MCF 10A (cell line): ENCODE measurements around the gene NDUFV3. TPM values are rescaled to one million over a fixed set of nuclear protein-coding genes. Genes with fewer than 3 reads are reported as not detected.

ENCODE experiments used
- BruUV-seq: library from RNA; stranded (reverse); fragments of 400-500 nt; replicated peaks from 2 replicates; lab custom pipeline; 2021; lab: Mats Ljungman, UMichigan
- CTCF ChIA-PET: fragments of 300-600 bp; sonication (Branson Sonifier 250); formaldehyde crosslinking; extraction: SDS; loops from one replicate; lab custom pipeline; 2021; ENCODE audit warnings: antibody characterized with exemption, inconsistent platforms; lab: Yijun Ruan, JAX
- POLR2A ChIA-PET: fragments of 300-600, 350-650 bp; sonication (Branson Sonifier 250); formaldehyde crosslinking; extraction: SDS; loops from one replicate; lab custom pipeline; 2020; ENCODE audit warnings: antibody characterized with exemption, inconsistent platforms; lab: Yijun Ruan, JAX
- DNase-seq: peaks from one replicate; pipeline ENCODE4 v3.0.0-alpha.2; 2018; ENCODE audit not compliant: unreplicated experiment
- H3K27ac Mint-ChIP-seq: one replicate; pipeline ENCODE4 v1.8.0; 2022; ENCODE audit warnings: mild to moderate bottlenecking, low read depth, mixed read lengths; ENCODE audit not compliant: unreplicated experiment
- H3K27me3 Mint-ChIP-seq: one replicate; pipeline ENCODE4 v1.8.0; 2022; ENCODE audit warnings: mixed read lengths; ENCODE audit not compliant: insufficient read depth, unreplicated experiment
- H3K36me3 Mint-ChIP-seq: one replicate; pipeline ENCODE4 v1.8.0; 2022; ENCODE audit warnings: mild to moderate bottlenecking, moderate library complexity, mixed read lengths; ENCODE audit not compliant: insufficient read depth, unreplicated experiment
- H3K4me1 Mint-ChIP-seq: one replicate; pipeline ENCODE4 v1.8.0; 2022; ENCODE audit warnings: mixed read lengths; ENCODE audit not compliant: insufficient read depth, unreplicated experiment
- H3K4me3 Mint-ChIP-seq: one replicate; pipeline ENCODE4 v1.8.0; 2022; ENCODE audit warnings: mild to moderate bottlenecking, moderate library complexity, mixed read lengths; ENCODE audit not compliant: unreplicated experiment
- H3K9me3 Mint-ChIP-seq: one replicate; pipeline ENCODE4 v1.8.0; 2022; ENCODE audit warnings: mixed read lengths; ENCODE audit not compliant: unreplicated experiment
- intact Hi-C: fragments of 100-400 bp; cut with micrococcal nuclease; formaldehyde crosslinking; loops from 2 replicates; pipeline ENCODE4 v1.14.1; 2022
- total RNA-seq: library from RNA; stranded (reverse); gene quantifications from 2 replicates; pipeline ENCODE4 v1.2.3, GENCODE V29; 2022
- TF ChIP-seq, protein P1 (sequence below): fragments of 200-600 bp; IDR thresholded peaks from one replicate; pipeline ENCODE4 v1.8.0; 2022; ENCODE audit warnings: antibody characterized with exemption, mild to moderate bottlenecking; ENCODE audit not compliant: unreplicated experiment

NDUFV3 gene
- total RNA-seq, 1 experiment from 2014 or later, result 70.0 TPM

DNA sequence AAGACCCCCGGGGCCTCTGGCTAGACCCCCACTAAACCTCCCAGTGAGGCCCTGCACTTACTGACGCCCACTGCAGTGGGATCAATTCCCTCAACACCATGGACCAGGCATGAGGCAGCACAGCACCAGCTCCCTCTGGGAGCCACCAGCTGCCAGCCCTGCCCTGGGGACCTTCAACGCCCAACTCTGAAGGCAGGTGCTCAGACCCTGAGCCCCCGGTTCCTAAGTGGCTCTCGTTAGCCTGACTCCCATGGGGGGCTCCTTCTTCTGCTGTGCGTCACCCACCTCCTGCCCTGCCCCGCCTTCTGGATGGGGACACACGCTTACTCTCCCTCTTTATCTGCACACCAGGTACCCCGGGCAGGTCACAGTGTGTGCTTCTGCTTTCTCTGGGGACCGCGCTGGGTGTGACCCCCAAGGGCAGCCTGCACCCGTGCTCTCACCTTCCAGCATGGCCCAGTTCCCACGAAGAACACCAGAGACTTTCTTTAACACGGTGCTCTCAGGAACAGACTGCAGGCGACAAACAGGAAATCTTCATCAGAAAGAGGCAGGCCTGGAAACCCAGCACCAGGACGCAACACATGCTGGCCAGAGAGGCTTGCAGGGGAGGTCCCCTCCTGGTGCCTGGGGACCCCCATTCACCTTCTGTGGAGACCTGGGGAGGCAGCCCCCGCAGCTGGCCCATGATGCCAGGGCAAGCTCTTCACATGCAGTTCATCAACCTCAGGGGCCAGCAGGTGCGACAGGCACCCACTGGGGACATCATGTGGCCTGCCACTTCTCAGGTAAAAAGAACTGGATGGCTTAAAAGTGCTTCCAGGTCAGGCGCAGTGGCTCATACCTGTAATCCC, 41.1 kb upstream of the NDUFV3 start:
- Mint-ChIP-seq H3K4me3 (no peak overlapping the region), H3K4me1 (no peaks in the 10 kb centered on the region), H3K36me3 (peaks cover 84% of the 10 kb centered on the region), H3K27me3 (no peaks in the 10 kb centered on the region), H3K9me3 (no peaks in the 10 kb centered on the region), H3K27ac (no peak overlapping the region)
- POLR2A ChIA-PET, result interaction anchor here (1.5 kb wide), 1 partner anchor 16 kb away, joined by 4 read pairs; no protein-coding TSS in a partner anchor
- DNase-seq, result no peak
- TF ChIP-seq, protein P1, sequence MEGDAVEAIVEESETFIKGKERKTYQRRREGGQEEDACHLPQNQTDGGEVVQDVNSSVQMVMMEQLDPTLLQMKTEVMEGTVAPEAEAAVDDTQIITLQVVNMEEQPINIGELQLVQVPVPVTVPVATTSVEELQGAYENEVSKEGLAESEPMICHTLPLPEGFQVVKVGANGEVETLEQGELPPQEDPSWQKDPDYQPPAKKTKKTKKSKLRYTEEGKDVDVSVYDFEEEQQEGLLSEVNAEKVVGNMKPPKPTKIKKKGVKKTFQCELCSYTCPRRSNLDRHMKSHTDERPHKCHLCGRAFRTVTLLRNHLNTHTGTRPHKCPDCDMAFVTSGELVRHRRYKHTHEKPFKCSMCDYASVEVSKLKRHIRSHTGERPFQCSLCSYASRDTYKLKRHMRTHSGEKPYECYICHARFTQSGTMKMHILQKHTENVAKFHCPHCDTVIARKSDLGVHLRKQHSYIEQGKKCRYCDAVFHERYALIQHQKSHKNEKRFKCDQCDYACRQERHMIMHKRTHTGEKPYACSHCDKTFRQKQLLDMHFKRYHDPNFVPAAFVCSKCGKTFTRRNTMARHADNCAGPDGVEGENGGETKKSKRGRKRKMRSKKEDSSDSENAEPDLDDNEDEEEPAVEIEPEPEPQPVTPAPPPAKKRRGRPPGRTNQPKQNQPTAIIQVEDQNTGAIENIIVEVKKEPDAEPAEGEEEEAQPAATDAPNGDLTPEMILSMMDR, result no peak
- intact Hi-C loops, result no loop called here
- no TSS peak for BruUV-seq
- CTCF ChIA-PET, result interaction anchor here (0.5 to 0.7 kb wide), 3 partner anchors 14 to 521 kb away, joined by 3 read pairs; no protein-coding TSS in a partner anchor

DNA sequence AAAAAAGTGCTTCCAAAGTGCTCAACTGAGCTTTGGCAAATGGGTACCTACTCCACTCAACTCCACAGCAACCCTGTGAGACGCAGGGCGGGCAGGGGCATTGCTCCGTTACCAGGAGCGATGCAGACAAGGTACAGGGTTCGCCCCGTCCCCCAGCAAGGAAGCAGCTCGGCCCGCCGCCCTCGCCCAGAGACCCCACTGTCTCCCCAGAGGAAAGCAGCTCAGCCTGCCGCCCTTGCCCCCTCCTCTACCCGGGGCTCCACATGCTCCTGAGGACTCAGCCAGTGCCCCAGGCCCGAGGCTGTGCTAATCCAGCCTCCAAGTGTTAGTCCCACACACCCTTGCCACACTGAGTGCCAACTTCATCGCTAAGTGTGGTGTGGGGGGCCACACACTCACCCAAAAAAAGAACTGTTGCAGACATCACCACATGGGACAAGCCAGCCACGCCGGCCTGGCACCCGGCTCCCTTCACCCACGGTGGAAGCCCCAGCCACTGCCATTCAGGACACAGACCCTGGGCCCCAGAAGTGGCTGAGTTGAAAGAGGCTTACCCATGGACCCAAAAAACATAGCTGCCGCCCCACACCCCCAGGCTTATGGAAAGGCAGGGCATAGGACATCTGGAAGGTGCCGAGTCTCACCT, 40.1 kb upstream of the NDUFV3 start:
- intact Hi-C loops, result no loop called here
- ChIA-PET POLR2A (interaction anchor here (1.5 kb wide), 1 partner anchor 17 kb away, joined by 4 read pairs; no protein-coding TSS in a partner anchor), CTCF (no interaction called here)
- Mint-ChIP-seq H3K36me3 (peaks cover 88% of the 10 kb centered on the region), H3K4me3 (no peak overlapping the region), H3K27ac (no peak overlapping the region), H3K9me3 (no peaks in the 10 kb centered on the region), H3K4me1 (no peaks in the 10 kb centered on the region), H3K27me3 (no peaks in the 10 kb centered on the region)
- no peak for DNase-seq
- TF ChIP-seq, protein P1, result no peak
- BruUV-seq, result no TSS peak

DNA sequence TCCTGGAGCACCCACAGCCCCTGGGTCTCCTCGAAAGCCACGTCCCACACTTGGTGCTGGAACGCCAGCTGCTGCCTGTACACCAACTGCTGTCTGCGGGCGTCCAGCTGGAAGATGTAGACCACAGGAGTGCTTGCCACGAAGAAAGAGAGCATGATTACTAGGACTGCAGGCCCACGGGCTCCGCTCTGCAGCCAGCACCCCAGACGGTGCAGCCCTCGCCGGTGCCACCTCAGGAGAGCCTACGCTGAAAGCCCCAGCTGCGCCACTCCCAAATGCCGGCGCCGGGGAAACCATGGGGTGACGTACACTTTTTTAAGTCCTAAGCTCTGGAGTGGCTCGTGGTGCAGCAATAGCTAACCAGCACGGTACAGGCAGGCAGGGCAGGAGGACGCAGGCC, 39.5 kb upstream of the NDUFV3 start:
- no peaks in the 10 kb centered on the region for H3K4me1 Mint-ChIP-seq
- H3K9me3 Mint-ChIP-seq, result no peaks in the 10 kb centered on the region
- no peak for DNase-seq
- intact Hi-C loops, result no loop called here
- TF ChIP-seq, protein P1, result no peak
- H3K27ac Mint-ChIP-seq, result no peak overlapping the region
- BruUV-seq, result no TSS peak
- H3K36me3 Mint-ChIP-seq, result peaks cover 93% of the 10 kb centered on the region
- H3K27me3 Mint-ChIP-seq, result no peaks in the 10 kb centered on the region
- POLR2A ChIA-PET, result interaction anchor here (1.5 kb wide), 1 partner anchor 18 kb away, joined by 4 read pairs; no protein-coding TSS in a partner anchor
- CTCF ChIA-PET, result no interaction called here
- H3K4me3 Mint-ChIP-seq, result no peak overlapping the region
